DND-41 (cell line): Measurements from ENCODE around the gene ABHD16A.

ENCODE experiments used
- CTCF ChIP-seq: IDR thresholded peaks from 2 replicates; pipeline ENCODE4 v1.5.1; 2012; ENCODE audit warnings: borderline replicate concordance, low read length, moderate library complexity, mild to moderate bottlenecking; ENCODE audit not compliant: poor library complexity, severe bottlenecking; ENCODE audit errors: extremely low read depth
- EZH2 ChIP-seq: IDR thresholded peaks from 3 replicates; pipeline ENCODE4 v1.6.1; 2012; ENCODE audit warnings: borderline replicate concordance, low read depth, mild to moderate bottlenecking, moderate library complexity, low read length, inconsistent platforms; ENCODE audit not compliant: severe bottlenecking

- peak; percentile 62 for TF ChIP-seq CTCF
- TF ChIP-seq EZH2 = no peak
Observed at GRCh38 chr6:31689249-31690110, 13.6 kb downstream of the ABHD16A start.
